Pancreas (tissue), 10 donors: ENCODE measurements around the gene MXI1. TPM values are rescaled to one million over a fixed set of nuclear protein-coding genes. Genes with fewer than 3 reads are reported as not detected.
"Not testable (repeated sequence)": the region's sequence is repeated elsewhere in the genome, so short reads cannot be mapped to it uniquely, and the experiment has no call there.

Experiments used
- ATAC-seq, 4 donors: fragments of 200-7000 bp; cut with Tn5 transposase; one replicate each; pipeline versions ENCODE4 v1.8.0 to v1.9.1; 2020; ENCODE audit warnings: mild to moderate bottlenecking in 4 of 4, moderate library complexity in 4 of 4
- DNase-seq, 6 donors: peaks; one replicate each; pipeline ENCODE4 v3.0.0-alpha.2; 2020
- FAIRE-seq: peaks from 2 replicates; lab custom pipeline; 2012; peaks lifted over from hg19 to GRCh38; lab: Jason Lieb, UNC
- H3K27ac ChIP-seq, 4 donors: fragments of 200-600 bp; sonication (generic); 1 replicate in 3 of 4; 2 replicates in 1 of 4; pipeline versions ENCODE4 v1.5.0 to v1.8.0; 2020
- H3K27me3 ChIP-seq, 4 donors: fragments of 200-600 bp; one replicate each; pipeline ENCODE4 v1.8.0; 2021
- H3K36me3 ChIP-seq, 3 donors: fragments of 200-600 bp; sonication (generic) in 1 of 3; one replicate each; pipeline versions ENCODE4 v1.5.0 to v1.8.0; 2020 to 2021
- H3K4me1 ChIP-seq, 3 donors: fragments of 200-600 bp; one replicate each; pipeline ENCODE4 v1.8.0; 2021
- H3K4me3 ChIP-seq, 4 donors: fragments of 200-600 bp; sonication (generic) in 2 of 4; one replicate each; pipeline versions ENCODE4 v1.5.0 to v1.8.0; 2020 to 2021
- H3K9me3 ChIP-seq, 4 donors: fragments of 200-600 bp; one replicate each; pipeline ENCODE4 v1.8.0; 2021
- WGBS, 2 donors: extraction: QIAGEN DNeasy Blood & Tissue Kit; methylation state at CpG; one replicate each; pipeline ENCODE4 v1.1.7; 2013; 5-methylcytosine and 5-hydroxymethylcytosine counted together
- intact Hi-C, 3 donors: fragments of 100-400 bp; cut with DNase I; formaldehyde crosslinking; loops; one replicate each; pipeline versions ENCODE4 v1.11.1 to v1.14.2; 2022
- polyA plus RNA-seq, 2 donors: library from polyadenylated mRNA; stranded (reverse); fragments of 200-250 nt; gene quantifications; one replicate each; pipeline ENCODE4 v1.2.3, GENCODE V29; 2013
- total RNA-seq, 6 donors: library from RNA; stranded (reverse); fragmentation: NEBNext Ultra II Directional in 4 of 6; extraction: Animal tissue kit (Norgen Biotek cat#: 25700) in 4 of 6; gene quantifications; one replicate each; pipeline versions ENCODE4 v1.2.1 to v1.2.4, GENCODE V29; 2021 to 2023
- TF ChIP-seq, protein P1 (sequence below), 4 donors: fragments of 200-600 bp; sonication (generic) in 3 of 4; IDR thresholded peaks; one replicate each; pipeline versions ENCODE4 v1.5.0 to v1.8.0; 2021; ENCODE audit warnings: antibody characterized with exemption in 4 of 4
- donor health status: healthy with polysubstance abuse.
- donor health status: DM: no; HTN: no; CAD: no; lungs with moderate emphysema.
- donor health status: DM: no; HTN: no; CAD: no.
- donor health status: control.
- donor health status: control.
- donor health status: Bipolar disorder and iron deficiency.
- donor health status: DM: yes; HTN: yes; CAD: no.
- donor health status: DM: no; HTN: no; CAD: no.
- donor health status: DM: no; HTN: no; CAD: no.
- donor health status: DM: yes; HTN: yes; CAD: no.

The MXI1 gene
- total and polyA plus RNA-seq, 8 donors: 8.2 to 30.5 (median 21.5) TPM

DNA sequence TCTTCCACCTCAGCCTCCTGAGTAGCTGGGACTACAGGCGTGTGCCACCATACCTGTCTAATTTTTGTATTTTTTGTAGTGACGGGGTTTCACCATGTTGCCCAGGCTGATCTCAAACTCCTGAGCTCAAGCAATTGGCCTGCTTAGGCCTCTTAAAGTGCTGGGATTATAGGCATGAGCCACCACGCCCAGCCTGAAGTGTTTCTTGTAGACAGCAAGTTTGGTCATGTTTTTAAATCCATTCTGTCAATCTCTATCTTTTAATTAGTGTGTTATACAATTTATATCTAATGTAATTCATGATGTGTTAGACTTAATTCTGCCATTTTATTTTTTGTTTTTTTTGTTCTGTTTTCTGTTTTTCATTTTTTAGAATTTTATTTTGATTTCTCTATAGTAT is 17.2 kb upstream of the MXI1 start:
- no peaks in the 10 kb centered on the region for H3K36me3 ChIP-seq
- DNase-seq (no peak), FAIRE-seq (peak; percentile 71), ATAC-seq (no peak)
- H3K27ac ChIP-seq: no peak overlapping the region
- no peaks in the 10 kb centered on the region for H3K4me1 ChIP-seq
- intact Hi-C loops: loop anchor here in 1 of 3 donors (10.0 kb wide), 1 partner anchor 45 kb away; no protein-coding TSS in a partner anchor
- no peaks in the 10 kb centered on the region for H3K27me3 ChIP-seq
- H3K9me3 ChIP-seq: no peaks in the 10 kb centered on the region
- TF ChIP-seq, protein P1, sequence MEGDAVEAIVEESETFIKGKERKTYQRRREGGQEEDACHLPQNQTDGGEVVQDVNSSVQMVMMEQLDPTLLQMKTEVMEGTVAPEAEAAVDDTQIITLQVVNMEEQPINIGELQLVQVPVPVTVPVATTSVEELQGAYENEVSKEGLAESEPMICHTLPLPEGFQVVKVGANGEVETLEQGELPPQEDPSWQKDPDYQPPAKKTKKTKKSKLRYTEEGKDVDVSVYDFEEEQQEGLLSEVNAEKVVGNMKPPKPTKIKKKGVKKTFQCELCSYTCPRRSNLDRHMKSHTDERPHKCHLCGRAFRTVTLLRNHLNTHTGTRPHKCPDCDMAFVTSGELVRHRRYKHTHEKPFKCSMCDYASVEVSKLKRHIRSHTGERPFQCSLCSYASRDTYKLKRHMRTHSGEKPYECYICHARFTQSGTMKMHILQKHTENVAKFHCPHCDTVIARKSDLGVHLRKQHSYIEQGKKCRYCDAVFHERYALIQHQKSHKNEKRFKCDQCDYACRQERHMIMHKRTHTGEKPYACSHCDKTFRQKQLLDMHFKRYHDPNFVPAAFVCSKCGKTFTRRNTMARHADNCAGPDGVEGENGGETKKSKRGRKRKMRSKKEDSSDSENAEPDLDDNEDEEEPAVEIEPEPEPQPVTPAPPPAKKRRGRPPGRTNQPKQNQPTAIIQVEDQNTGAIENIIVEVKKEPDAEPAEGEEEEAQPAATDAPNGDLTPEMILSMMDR (IDR thresholded peaks at IDR 0.05): no peak
- no peak overlapping the region for H3K4me3 ChIP-seq
- 78 to 94% methylated on average over 3 of the region's 3 CpGs for WGBS, 2 donors

DNA sequence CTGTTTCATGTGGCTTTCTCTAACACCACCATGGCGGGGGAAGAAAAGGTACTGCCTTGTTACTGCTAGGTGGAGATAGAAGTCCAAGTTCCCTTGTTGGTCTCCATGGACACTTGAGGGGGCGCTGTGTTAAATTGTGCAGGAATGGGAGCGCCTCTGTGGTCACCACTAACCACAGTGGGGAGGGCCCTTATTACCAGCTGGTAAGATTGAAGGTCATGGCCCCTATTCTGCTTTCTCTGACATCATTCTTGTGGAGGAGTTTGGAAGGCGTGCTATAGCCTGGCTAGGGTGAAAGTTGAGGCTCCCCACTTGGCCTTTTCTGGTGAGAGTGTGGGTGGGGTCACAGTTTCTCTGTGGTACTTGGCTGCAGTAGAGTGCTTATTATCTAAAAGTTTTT is 14.9 kb upstream of the MXI1 start:
- no peaks in the 10 kb centered on the region for H3K27me3 ChIP-seq
- no peak for ATAC-seq
- intact Hi-C loops: loop anchor here in 1 of 3 donors (10.0 kb wide), 1 partner anchor 48 kb away; no protein-coding TSS in a partner anchor

DNA sequence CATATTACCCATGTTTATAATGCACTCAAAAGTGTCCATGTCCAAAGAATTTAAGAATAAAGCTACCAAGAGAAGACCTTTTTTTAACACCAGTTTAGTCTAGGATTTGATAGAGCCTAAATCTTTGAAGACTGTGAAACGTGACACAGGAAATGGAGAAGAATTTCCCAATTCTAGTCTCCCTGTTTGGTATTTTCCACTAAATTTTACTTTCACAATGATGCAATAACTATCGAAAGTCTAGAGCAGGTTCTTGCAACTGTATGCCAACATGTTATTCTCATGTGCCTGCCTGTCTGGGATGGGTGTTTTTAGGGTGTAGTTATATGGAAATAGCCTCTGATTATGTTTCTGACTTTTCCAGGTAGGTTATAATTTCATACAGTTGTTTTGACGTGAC is 6.9 kb upstream of the MXI1 start:
- DNase-seq (no peak), FAIRE-seq (no peak), ATAC-seq (no peak)
- TF ChIP-seq, protein P1 (IDR thresholded peaks at IDR 0.05): no peak
- Histone ChIP-seq H3K27me3 (no peaks in the 10 kb centered on the region), H3K4me3 (no peak overlapping the region), H3K36me3 (no peaks in the 10 kb centered on the region), H3K9me3 (no peaks in the 10 kb centered on the region), H3K27ac (no peak overlapping the region), H3K4me1 (no peaks in the 10 kb centered on the region)
- intact Hi-C loops: loop anchor here in 1 of 3 donors (10.0 kb wide), 1 partner anchor 84 kb away; no protein-coding TSS in a partner anchor
- 75 to 84% methylated on average over 3 of the region's 3 CpGs for WGBS, 2 donors

More for the DNA sequence above, 14.9 kb upstream of the MXI1 start:
- H3K36me3 ChIP-seq: no peaks in the 10 kb centered on the region
- TF ChIP-seq, protein P1 (IDR thresholded peaks at IDR 0.05): no peak
- WGBS, 2 donors: 62 to 71% methylated on average over 4 of the region's 4 CpGs
- H3K4me3 ChIP-seq: no peak overlapping the region
- no peak overlapping the region for H3K27ac ChIP-seq
- FAIRE-seq: no peak
- DNase-seq: no peak
- no peaks in the 10 kb centered on the region for H3K9me3 ChIP-seq
- H3K4me1 ChIP-seq: no peaks in the 10 kb centered on the region

DNA sequence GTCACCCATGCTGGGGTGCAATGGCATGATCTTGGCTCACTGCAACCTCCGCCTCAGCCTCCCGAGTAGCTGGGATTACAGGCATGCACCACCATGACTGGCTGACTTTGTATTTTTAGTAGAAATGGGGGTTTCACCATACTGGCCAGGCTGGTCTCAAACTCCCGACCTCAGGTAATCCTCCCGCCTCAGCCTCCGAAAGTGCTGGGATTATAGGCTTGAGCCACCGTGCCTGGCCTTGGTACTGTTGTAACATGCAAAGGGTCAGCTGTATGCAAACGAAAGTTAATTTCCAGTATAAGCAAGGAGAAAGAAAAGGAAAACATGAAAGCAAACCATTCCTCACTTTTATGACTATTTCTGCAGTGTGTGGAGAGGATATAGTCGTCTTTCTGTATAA is 6.4 kb upstream of the MXI1 start:
- WGBS, 2 donors: 84 to 90% methylated on average over 8 of the region's 8 CpGs
- not testable (repeated sequence) for H3K4me3 ChIP-seq, H3K27me3 ChIP-seq, H3K36me3 ChIP-seq, H3K9me3 ChIP-seq, ATAC-seq, FAIRE-seq, H3K4me1 ChIP-seq, DNase-seq, H3K27ac ChIP-seq
- intact Hi-C loops: loop anchor here in 1 of 3 donors (10.0 kb wide), 1 partner anchor 84 kb away; no protein-coding TSS in a partner anchor

GRCh38 chr10:110203500-110204455 is 3.6 kb upstream of the MXI1 start:
- Histone ChIP-seq H3K4me3 (no peak overlapping the region), H3K27ac (no peak overlapping the region), H3K36me3 (no peaks in the 10 kb centered on the region), H3K27me3 (no peaks in the 10 kb centered on the region), H3K4me1 (no peaks in the 10 kb centered on the region), H3K9me3 (no peaks in the 10 kb centered on the region)
- WGBS, 2 donors: 78 to 79% methylated on average over 8 of the region's 8 CpGs
- intact Hi-C loops: loop anchor here in 1 of 3 donors (10.0 kb wide), 1 partner anchor 81 kb away; no protein-coding TSS in a partner anchor
- DNase-seq (no peak), ATAC-seq (peak; percentile 27 to 48 (median 45)), FAIRE-seq (no peak)
- TF ChIP-seq, protein P1 (IDR thresholded peaks at IDR 0.05): no peak
